Erythroblast (primary cell): ENCODE data around the gene BABAM2.

Experiments
- GATA1 ChIP-seq: IDR thresholded peaks from 2 replicates; pipeline ENCODE4 v1.6.1; 2011; ENCODE audit warnings: low read depth, mild to moderate bottlenecking, control low read depth, low read length, moderate library complexity
- POLR2A ChIP-seq: IDR thresholded peaks from 2 replicates; pipeline ENCODE4 v1.6.1; 2011; ENCODE audit warnings: mild to moderate bottlenecking, low read length

DNA sequence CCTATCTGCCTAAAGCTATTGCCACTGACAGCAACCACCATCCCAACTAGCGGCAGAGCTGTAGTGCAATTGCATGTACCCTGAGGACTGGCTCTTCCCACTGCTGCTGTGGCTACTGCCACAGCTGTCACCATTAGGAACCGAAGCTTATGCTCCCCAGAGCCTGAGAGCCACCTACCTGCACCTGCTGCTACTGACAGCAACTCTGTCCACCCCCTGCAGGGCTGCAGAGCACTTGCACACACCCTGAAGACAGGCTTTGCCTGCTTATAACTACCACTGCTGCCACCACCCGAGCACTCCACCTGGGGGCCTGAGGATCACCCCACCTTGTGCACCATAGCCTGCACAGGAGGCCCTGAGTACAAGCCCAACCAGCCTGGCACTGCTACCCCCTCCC lies 284.5 kb downstream of the BABAM2 start:
- TF ChIP-seq GATA1: no peak
- TF ChIP-seq POLR2A: no peak
